ENCODE data around the gene SLC25A39.
"Not testable (repeated sequence)": the region's sequence is repeated elsewhere in the genome, so short reads cannot be mapped to it uniquely, and the experiment has no call there.

Gene SLC25A39

DNA sequence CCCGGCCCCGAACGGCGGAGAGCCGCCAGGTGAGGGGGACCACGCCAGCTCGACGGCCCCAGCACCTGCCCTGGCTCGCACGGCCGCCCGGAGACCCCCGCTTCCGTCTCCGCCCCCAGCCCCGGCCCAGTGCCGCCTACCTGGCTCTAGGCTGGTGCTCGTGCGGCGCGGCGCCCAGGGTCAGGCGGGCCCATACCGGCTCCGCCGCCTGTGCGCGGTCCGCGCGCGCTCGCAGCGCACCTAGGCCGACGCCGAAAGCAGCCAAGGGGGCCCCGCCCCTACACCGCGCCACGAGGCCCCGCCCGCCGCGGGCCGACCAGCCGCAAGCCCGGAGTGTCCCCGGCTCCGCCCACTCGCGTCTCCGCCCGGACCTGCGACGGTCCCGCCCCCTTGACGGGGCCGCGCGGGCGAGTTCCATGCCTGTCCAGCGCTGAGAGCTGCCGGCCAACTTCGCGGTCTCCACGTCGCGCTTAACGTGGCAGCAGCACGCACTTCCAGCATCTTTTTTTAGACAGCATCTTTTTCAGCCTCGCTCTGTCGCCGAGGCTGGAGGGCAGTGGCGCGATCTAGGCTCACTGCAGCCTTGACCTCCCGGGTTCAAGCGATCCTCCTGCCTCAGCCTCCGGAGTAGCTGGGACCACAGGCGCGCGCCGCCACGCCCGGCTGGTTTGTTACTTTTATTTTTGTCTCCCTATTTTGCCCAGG is at the start of gene SLC25A39:
Gene SLC25A39, minus strand, starts transcription at position 253 of the 705 bp plus-strand sequence. CDS start 1,261 bp downstream, outside the sequence.
- peak; percentile 92 for DNase-seq (ENCODE audit: low spot score)

- no peak for DNase-seq (ENCODE audit: low spot score)
Measured at GRCh38 chr17:44372036-44372435, 47.4 kb upstream of the SLC25A39 start.

- not testable (repeated sequence) for DNase-seq (ENCODE audit: low spot score)
Measured at GRCh38 chr17:44369414-44370023, 44.9 kb upstream of the SLC25A39 start.

- DNase-seq (ENCODE audit: low spot score), result not testable (repeated sequence)
Measured at GRCh38 chr17:44368391-44369243, 44.0 kb upstream of the SLC25A39 start.

GRCh38 chr17:44367231-44367979 is 42.8 kb upstream of the SLC25A39 start:
- no peak for DNase-seq (ENCODE audit: low spot score)

DNA sequence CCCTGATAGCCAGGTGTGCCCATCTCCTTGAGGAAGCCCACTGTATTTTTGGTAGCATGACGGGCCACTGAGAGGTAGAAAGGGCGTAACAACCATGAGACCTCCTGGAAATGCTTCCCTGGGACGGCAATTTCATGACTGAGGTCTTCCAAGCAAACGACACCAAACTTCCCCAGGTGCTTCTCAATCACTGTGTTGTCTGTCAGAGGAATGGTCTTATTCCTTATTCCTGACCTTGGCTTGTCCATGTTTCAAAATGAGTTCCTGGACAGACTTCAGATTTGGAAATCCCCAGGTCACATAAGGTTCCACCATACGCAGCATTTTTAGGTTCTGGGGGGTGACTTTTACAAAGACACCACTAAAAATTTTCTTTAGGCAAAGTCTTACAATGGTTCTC is 40.4 kb upstream of the SLC25A39 start:
- not testable (repeated sequence) for DNase-seq (ENCODE audit: low spot score)

DNA sequence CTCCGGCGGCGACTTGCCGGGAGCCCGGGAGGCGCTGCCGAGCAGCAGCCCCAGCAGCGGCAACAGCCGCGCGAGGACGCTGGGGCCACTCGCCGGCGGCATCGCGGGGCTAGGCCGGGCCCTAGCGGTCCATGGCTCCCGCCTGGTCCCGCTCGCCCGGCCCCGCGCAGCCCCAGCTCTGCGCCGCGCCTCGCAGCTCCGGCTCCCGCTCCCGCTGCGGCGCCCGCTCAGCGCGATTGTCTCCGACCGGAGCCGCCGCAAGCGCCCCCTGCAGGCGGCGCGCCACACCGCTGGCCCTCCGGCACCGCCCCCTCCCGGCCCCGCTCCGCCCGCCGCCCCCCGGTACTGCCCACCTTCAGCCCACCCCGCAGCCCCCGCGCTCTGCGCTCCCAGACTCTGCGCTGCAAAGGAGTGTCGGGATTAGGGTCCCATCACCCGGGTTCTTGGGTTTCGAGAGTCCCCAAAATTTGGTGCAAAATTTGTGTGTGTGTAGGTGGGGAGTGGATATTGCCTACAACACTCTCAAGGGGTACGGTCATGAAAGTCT is 39.1 kb upstream of the SLC25A39 start, which contains the start of gene FAM171A2:
Gene FAM171A2, minus strand, starts transcription at position 241 of the 547 bp plus-strand sequence. Its CDS starts 139 bp downstream, at position 102.
- DNase-seq (ENCODE audit: low spot score), result peak; percentile 65

GRCh38 chr17:44362949-44363612 is 38.5 kb upstream of the SLC25A39 start:
- peak; percentile 11 for DNase-seq (ENCODE audit: low spot score)

DNA sequence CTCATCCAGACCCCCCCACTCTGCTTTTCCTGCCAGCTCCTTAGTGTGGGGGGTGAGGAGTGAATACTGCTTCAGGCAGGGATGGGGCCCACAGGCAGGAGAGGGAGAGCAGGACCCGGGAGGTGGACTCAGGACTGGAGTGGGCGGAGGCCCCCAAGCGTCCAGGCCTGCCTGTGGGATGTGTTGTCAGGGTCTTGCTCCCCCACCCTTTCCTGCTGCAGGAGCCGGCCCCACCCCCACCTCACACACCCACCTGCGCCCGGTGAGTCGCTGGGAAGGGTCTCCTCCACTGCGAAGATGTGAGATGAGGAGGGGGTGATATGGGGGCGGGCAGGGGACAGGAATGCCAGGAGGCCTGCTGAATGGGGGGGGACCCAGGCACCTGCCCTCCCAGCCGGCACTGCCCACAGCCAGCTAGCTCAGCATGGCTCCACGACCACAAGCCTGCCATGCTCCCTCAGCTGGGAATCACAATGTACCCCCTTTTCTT is 37.9 kb upstream of the SLC25A39 start:
- no peak for DNase-seq (ENCODE audit: low spot score)

- DNase-seq (ENCODE audit: low spot score), result no peak
Measured at GRCh38 chr17:44361292-44362260, 37.0 kb upstream of the SLC25A39 start.

DNA sequence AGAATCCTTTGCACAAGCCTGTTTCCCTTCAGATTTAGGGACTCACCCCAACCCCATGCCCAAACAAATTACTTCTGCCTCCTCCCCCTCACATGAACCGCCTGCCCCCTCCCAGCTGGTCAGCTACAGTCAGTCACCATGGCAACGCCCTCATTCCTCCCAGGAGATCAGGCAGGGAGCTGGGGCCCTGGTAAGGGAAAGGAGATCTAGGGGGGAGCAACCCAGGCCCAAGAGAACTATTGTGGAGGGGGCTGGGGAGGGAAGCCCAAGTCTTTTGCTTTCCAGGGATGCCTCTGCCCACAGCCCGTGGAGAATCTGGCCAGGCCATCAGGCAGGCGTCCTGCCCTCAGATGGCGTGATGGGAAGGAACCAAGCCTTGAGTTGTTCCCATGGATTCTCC is 36.2 kb upstream of the SLC25A39 start:
- DNase-seq (ENCODE audit: low spot score), result peak; percentile 22

DNA sequence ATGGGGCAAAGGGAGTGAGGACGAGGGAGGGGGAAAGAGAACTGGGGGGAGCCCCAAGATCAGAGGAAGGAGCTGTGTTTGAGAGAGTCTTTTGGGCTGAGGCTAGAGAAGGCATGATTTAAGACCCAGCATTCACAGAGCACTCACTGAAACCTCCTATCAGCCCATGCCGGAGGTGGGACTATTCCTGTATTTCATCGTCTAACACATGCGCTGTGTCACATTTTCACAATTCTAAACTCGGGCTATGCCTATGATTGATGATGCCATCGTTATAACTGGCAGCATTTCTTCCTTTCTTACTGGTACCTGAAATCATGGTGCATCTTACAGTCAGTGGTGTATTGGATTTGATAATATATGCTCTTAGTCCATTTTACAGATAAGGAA is 35.5 kb upstream of the SLC25A39 start:
- DNase-seq (ENCODE audit: low spot score), result no peak

DNA sequence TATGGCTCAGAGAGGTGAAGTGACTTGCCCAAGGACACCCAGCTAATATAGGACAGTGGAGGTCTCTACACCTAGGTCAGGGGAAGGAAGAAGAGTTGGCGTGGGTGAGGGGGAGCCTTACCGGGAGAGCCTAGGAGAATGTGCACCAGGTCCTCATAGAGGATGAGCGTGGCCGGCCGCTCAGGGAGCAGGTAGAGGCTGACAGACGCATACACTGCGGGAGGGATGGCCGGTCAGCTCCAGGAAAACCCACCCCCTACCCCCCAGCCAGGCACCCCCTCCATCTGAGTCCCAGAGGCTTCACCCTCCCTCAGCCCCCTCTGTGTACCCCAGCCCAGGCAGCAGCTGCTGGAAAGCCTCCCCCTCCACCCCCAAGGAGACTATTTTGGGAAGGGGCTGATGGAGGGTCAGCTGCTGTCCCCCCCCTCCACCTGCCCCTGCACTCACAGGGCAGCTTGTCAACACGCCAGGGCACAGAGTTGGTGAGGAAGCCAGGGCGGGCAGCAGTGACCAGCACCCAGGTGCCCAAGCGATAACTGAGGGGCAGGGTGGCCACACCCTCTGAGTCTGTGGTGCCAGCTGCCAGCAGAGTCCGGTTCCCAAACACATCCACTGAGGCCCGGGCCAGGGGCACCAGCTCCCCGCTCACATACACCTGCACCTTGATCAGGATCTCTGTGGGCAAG is 35.0 kb upstream of the SLC25A39 start:
- no peak for DNase-seq (ENCODE audit: low spot score)

DNA sequence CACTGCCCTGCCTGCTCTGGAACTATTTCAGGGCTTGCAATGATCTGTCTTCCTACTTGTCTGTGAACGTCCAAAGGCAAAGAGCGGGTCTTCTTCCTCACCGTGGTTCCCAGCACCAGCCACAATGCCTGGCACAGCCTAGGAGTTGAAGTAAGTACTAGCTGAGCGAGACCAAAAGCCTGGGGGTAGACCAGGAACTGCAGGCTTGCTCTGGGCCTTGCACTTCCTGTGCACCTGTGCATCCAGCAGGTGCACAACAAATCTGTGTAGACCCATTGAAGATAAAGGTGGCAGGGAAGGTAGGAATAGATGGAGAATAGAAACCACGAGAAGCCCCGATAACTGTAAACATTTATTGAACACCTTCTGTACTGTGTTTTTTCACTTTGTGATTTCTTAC is 34.4 kb upstream of the SLC25A39 start:
- DNase-seq (ENCODE audit: low spot score), result no peak

DNA sequence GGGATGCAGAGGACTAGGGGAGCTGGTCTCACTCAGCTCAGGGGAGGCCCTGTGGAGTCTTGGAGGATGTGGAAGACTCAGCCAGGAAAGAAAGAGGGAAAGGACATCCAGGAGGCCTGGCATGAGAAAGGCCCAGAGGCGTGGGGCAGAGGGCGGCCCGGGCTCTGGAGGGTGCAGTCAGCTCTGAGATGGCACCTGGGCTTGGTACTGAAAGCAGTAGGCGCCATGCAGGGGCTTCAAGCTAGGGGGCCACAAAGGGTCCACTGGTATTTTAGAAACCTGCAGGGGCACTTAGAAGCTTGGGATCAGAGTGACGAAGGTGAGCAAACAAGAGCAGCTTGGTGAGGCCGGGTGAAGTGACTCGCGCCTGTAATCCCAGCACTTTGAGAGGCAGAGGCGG is 33.4 kb upstream of the SLC25A39 start:
- no peak for DNase-seq (ENCODE audit: low spot score)

- no peak for DNase-seq (ENCODE audit: low spot score)
Measured at GRCh38 chr17:44356241-44356640, 31.6 kb upstream of the SLC25A39 start.

- DNase-seq (ENCODE audit: low spot score), result no peak
Measured at GRCh38 chr17:44355642-44356099, 31.0 kb upstream of the SLC25A39 start.

DNA sequence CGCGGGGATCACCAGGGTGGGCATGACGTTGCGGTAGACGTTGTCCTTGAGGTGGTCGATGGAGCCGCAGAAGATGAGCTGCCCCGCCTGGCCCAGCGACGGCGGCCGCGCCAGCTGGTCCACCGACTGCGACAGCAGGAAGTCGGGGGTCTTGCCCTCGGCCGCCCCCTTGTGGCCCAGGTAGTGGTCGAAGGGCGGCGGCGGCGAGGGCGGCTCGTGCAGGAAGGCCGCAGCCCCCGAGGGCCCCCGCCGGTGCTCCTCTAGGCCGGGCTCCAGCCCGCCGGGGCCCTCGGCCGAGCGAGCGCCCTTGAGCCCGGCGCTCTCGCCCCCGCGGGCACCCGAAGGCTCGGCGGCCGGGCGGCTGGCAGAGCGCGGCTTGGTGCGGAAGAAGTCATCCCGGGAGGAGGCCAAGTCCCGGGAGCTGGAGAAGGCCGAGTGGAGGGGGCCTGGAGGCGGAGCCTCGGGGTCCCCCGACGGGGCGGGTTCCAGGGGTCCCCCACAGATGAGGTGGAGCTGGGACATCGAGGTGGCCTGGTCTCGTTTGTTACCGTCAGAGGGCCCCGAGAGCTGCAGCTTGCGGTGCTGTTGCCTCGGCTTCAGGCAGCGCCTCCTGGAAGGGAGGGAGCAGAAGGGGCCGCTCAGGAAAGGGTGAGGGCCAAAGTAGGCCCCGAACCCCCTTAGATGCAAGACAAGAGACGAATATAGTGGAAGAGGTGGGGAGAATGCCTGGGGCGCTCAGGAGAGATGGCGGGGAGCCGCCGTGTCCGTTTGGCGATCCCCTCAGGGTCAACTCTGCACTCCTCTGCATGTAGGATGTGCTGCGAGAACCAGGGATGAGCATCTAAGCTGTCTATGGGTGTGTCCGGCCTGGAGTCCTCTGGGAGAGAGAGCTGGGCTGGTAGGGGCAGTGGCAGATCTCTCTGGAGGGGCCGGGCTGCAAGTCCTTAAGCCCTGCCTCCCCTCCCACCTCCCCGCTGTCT is 30.2 kb upstream of the SLC25A39 start:
- DNase-seq (ENCODE audit: low spot score), result no peak

Measured in RKO (cell line).